Brain pericyte (primary cell): ENCODE data around the gene NXN.
"Not testable (repeated sequence)": the region's sequence is repeated elsewhere in the genome, so short reads cannot be mapped to it uniquely, and the experiment has no call there.

Source experiments
- DNase-seq: peaks from one replicate; pipeline ENCODE4 v3.0.0-alpha.2; 2012; ENCODE audit warnings: low read depth, low spot score

NXN gene

DNA sequence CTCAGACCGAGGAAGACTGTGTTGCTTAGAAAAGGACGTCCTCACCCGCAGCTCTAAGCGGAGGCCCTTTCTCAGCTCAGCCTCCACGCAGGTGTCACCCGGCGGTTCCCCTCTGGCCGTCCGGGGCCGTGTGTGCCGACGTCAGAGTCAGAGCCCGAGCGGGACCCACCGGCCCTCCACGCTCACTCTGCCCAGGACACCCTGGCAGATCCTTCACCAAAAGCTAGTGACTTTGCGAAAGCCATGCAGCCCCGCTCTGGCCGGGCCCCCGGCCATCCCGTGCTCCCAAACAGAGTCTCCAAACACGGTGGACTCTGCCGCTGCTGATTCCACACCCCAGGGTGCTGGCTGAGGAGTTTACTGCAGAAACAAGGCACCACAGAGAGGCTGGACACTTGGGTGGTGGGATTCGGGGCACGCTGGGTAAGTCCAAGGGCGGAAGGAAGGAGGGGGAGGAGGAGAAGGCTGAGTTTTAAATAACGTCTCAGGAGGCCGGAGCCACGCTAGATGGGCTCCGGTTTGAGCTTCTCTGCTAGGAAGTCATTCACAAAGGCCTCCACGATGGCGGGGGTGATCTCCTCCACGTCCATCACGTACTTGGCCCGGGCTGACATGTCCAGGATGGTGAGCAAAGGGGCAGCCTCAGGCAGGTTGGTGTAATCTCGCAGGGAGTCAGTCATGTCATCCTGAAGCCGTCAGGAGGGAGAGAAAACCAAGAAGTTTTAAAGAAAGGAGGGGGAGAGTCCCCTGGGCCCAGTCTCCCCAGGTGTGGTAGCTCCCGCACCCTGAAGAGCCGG, 178.9 kb downstream of the NXN start:
- DNase-seq, result no peak

GRCh38 chr17:799261-799660, 180.3 kb downstream of the NXN start:
- no peak for DNase-seq

GRCh38 chr17:798246-798645, 181.3 kb downstream of the NXN start:
- no peak for DNase-seq

DNA sequence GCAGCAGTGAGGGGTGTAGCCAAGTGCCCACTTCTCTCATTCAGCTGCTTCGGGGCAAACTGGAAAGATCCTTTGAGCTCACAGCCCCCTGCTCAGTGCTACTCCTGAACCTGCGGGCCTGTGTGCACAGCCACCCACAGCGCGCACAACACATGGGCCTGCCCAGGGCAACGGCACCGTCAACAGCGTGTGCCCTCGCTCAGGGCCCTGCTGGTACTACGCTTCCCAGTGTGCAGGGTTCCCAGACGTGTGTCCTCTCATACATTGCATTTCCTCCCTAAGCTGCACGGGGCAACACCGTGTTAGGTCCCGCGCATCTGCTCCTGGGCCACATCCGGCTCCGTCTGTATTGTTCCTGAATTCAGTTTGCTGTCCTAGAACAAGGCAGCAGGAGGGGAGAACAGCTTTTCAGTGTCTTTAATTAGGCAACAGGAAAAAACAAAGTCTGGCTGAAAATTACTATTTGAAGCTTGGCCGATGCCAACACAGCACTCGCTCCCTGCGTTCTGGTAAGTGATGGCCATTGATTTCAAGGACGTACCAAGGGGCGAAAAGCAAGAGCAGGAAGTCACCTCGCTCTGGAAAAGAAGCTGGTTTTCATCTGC, 182.2 kb downstream of the NXN start:
- no peak for DNase-seq

DNA sequence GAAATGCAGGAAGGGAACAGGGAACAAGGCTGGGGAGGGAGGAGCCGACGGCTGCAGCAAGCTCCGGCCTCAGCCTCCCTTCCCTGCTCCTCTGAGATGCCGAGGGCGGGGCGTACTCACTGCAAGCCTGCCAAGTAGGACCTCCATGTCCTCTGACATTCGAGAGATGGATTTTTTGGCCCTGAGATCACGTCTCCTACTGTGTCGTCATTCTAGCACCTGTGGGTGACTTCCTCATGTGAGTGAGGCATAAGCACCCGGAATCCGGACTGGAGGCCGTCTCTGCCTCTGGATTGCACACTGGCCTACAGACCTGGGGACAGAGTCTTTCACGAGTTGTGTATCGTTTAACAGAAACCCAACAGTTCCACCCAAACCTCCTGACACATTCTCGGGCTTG, 183.0 kb downstream of the NXN start:
- no peak for DNase-seq

DNA sequence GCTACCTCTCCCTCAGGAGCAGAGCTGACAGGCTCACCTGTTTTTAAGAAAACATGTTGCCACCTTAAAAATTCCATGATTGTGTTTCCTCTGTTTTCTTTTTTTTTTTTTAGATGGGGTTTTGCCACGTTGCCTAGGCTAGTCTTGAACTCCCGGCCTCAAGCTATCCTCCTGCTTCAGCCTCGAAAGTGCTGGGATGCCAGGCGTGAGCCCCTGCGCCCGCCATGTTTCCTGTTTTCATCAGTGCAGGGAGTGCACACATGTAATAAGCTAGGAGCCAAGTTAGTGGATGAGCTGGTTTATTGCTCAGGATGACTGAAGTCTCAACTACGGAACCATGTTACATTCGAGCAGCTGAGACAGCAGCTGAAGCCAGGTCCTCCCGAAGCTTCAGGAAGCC, 183.9 kb downstream of the NXN start:
- DNase-seq, result no peak

DNA sequence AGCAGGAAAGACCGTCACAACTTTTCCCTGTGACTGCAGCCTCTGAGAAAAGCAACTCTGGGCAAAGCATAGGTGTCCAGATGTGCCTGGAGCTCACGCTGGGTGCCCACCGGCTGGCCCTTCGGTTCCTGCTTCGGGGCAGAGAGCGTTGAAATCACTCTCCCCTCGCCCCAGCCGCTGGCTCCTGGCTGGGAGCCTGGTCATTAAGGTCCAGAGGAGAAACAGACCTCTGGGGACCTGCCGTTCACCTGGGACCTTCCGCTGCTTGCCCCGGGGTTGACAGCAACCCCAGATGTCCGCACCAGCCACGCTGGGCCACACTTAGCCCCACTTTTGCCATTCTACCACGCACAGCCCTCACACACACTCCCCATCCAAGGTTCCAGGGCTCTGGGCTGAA, 184.3 kb downstream of the NXN start:
- DNase-seq, result no peak

GRCh38 chr17:794876-795275, 184.7 kb downstream of the NXN start:
- DNase-seq, result no peak

DNA sequence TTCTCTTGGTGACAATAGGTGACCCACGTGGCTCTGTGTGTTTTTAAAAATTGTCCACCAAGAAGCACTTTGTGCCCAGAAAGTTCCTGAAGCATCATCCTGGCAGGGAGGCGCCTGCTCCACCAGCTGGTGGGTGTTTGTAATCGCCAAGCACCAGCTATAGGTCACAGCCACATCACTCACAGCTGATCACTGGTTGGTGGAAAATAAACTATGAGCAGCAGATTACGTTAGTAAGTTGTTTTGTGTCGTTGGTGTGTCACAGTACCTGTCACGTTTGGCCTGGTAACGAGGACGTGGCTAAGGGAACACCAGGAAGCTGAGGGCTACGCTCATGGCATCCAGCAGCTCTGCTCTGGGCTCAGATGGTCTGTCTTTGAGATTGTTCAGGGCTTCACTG, 187.3 kb downstream of the NXN start:
- no peak for DNase-seq

DNA sequence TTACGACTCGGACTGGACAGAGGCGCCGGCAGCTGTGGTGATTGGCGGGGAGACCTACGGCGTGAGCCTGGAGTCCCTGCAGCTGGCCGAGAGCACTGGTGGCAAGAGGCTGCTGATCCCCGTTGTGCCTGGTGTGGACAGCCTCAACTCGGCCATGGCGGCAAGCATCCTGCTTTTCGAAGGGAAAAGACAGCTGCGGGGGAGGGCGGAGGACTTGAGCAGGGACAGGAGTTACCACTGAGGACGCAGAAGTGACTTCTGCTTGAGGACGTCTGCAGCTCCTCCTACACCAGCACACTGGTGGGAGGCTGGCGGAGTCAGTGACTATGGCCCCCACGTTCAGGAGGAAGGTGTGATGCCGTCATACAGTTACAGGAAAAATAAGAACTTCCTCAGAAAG, 187.7 kb downstream of the NXN start:
- DNase-seq, result no peak

DNA sequence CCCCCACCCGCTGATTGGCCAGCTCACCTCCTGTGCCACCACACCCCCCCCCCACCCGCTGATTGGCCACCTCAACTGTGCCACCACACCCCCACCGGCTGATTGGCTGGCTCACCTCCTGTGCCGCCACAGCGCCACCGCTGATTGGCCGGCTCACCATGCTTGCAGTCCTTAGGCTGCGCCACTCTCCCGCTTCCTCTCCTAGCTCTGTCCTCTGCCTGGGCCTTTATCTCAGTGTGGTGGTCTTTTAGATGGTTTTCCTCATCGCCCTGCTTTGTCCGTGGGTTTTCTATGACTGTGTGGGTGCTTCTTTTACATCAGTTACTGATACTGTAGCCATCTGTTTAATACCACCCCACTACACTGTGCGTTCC, 188.7 kb downstream of the NXN start:
- not testable (repeated sequence) for DNase-seq

DNA sequence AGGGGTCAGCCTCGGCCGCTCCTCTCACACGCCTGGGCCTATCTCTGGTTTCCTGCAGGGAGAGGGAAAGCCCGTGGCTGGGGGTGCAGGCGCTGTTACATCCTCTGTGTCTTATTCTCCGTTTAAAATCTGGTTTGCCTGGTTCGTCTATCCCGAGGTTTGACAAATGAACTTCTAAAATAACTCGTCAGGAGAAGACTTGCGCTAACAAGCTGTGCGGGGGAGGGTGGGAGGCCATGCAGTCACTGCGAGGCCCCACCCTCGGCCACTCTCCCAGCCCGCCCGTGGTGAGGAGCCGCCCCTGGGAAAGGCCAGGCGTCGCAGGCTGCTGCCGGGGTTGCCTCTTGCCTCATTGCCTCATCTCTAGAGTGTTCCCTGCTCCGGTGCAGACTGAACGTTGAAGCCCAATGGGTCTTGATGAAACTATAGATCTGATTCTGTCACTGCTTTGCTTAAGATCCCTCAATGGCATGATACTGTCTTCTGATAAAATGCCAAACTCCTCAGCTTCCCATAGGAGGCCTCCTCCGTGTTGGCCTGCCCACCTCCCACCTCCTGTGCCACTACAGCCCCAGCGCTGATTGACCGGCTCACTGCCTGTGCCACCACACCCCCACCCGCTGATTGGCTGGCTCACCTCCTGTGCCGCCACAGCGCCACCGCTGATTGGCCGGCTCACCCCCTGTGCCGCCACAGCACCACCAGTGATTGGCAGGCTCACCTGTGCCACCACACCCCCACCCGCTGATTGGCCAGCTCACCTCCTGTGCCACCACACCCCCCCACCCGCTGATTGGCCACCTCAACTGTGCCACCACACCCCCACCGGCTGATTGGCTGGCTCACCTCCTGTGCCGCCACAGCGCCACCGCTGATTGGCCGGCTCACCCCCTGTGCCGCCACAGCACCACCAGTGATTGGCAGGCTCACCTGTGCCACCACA, 189.4 kb downstream of the NXN start:
- not testable (repeated sequence) for DNase-seq

- no peak for DNase-seq
Observed at GRCh38 chr17:789160-789840, 190.3 kb downstream of the NXN start.

- no peak for DNase-seq
Observed at GRCh38 chr17:788551-788950, 191.0 kb downstream of the NXN start.

GRCh38 chr17:787641-788221, 191.8 kb downstream of the NXN start:
- no peak for DNase-seq

DNA sequence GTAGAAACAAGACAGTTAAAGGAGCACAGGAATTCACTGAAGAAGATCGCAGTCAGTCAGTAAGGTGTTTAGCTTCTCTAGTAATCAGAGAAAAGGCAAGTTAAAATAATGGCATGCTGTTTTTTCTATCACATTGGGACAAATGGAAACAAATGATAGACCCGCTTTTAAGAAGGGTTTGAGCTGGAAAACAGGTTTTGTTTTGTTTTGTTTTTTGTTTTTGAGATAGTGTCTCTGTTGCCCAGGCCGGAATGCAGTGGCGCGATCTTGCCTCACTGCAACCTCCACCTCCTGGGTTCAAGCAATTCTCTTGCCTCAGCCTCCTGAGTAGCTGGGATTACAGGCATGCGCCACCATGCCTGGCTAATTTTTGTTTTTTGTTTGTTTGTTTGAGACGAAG, 193.7 kb downstream of the NXN start:
- not testable (repeated sequence) for DNase-seq

GRCh38 chr17:784143-784542, 195.4 kb downstream of the NXN start:
- DNase-seq, result no peak

- DNase-seq, result peak; percentile 69
Observed at GRCh38 chr17:781805-782731, 197.5 kb downstream of the NXN start, which contains the start of the genes GLOD4 and MRM3. Gene GLOD4, minus strand, starts transcription at chr17:782280. Its CDS starts 25 bp downstream, at chr17:782255. Gene MRM3, plus strand, starts transcription at chr17:782353. Its CDS starts 26 bp downstream, at chr17:782379.

- DNase-seq, result no peak
Observed at GRCh38 chr17:778096-778495, 201.5 kb downstream of the NXN start.

DNA sequence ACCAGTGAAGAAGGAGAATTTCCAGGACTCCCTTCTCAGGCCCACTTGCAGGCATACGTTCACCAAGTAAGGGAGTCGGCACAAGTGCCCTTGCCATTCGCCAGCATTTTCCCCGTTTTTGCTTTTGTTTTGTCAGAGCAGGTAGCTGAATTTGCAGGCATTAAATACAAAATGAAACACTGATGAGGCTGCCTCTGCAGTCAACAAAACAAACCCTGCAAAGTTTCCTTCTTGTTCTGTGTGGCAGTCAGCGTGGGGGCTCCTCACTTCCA, 205.3 kb downstream of the NXN start:
- no peak for DNase-seq
